GM04503 (cell line): ENCODE data around the gene SOD3.

Experiments
- DNase-seq: peaks from one replicate; pipeline ENCODE4 v3.0.0-alpha.2; 2012; ENCODE audit warnings: low read depth

The SOD3 gene

DNA sequence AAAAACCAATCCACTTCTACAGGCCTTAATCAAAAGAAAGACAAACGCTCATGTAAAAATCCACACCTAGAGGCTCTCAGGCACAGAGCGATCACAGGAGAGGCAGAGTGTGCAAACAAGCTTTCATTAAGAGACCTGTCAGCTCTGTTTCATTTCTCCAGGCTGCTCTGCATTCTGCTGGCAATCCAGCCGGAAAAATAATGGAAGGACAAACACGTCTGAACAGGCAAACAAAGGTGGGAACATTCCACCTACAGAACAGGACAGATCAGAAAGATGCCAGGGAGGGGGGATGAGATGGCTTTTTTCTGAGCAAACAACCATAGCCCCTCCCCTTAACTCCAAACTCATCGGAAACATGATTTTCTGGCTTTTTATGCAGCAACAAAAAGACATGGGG lies 9.7 kb downstream of the SOD3 start:
- DNase-seq: no peak

DNA sequence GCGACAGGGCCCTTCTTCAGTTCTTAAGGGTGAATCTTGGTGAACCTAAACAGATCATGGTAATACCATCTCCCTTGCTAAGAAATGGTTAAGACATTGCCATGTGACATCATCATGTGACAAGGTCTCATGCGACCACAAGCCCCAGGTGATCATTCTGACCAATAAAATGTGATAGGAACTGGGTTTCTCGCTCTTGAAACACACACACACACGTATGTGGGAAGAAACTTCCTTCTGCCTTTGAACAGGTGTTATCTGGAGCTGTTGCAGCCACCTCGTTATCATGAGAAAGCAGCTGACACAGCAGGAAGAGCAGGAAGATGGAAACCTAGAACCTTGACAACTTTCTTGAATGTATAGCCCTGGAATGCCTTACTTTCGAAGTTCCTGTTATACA lies 10.2 kb downstream of the SOD3 start:
- DNase-seq: no peak

DNA sequence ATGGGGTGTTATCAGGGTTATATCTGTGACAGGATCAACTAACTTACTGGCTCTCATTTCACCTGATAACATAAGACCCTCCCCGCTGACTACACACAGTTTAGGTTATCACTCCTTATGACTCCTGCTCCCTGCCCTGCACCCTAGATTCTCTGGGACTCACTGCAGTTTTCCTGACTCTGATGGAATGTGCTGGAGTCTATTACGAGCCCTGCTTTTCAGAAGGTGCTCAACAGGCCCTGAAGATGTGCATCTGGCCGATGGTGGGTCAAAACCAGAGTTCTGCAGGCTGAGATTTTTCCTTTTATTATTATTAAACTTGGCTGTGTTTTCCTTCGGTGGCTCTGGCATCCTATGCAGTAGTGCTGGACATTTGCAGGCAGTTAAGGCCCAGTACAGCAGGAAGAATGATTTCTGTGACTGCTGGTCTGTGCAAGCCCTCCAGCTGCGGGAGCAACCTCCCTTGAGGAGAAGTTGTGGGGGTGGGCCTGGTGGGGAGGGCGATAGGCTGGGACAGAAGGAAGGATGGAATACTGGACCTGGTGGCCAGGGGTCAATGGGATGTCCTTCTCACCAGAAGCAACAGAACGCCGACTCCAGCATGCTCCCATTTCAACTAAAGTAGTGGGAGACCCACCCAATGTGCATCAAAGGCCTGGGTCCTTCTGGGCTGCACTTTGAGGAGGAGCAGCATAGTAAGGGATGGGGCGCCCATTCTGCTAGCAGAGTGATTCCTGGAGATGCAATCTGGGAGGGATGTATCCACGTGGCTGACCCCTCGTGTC lies 11.0 kb downstream of the SOD3 start:
- DNase-seq: no peak

DNA sequence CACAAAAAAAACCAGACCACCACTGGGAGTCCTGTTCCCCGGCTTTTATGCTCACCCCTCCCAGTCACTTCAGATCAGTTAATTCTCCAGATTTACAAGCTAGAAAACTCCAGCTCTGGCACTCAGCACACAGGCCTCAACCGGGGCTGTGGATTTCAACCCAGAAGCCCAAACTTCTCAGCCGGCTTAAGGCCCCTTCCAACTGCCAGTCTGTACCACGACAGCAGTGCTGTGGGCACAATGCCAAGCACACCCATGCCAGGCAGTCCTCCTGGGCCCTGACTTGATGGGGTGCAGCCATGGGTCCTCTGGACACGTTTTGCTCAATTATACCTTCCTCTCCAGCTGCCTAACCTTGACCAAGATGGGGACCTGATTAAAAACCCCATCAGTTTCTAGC lies 12.2 kb downstream of the SOD3 start:
- no peak for DNase-seq

DNA sequence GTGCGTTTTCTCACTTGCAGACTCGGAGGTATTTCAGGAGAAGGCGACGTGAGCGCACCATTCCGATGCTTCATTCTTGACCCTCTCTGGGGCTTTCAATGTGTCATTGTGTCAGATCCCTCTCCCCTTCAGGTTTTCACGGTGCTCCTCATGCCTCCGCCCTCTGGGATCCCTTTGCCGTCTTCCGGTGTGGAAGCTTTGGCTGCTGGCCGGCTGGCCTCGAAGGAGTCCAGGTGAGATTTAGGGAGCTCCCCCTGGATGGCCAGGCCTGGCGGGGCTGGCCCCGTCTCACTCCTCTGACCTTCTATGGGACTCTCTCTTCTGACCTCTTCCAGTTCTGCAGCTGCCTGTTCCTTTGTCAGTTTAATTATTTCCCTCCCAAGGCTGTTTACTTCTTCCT lies 12.9 kb downstream of the SOD3 start:
- DNase-seq: no peak

DNA sequence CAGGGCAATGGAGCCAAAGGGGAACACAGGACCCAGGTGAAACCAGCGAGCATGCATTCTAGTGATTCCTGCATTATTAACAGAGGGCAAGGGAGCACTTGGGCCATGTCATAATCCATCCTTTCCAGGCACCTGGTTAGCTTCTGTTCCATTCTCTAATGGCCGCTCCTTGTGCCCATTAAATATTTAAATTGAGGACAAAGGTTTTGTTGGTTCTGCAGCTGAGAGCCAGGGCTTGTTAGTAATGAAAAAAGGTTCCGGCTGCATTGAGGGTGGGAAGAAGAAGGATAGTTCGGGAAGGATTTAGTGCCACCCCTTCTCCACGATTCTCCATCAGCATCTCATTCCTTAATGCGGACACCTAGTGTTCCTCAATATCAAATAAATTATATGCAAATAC lies 13.6 kb downstream of the SOD3 start:
- DNase-seq: no peak

DNA sequence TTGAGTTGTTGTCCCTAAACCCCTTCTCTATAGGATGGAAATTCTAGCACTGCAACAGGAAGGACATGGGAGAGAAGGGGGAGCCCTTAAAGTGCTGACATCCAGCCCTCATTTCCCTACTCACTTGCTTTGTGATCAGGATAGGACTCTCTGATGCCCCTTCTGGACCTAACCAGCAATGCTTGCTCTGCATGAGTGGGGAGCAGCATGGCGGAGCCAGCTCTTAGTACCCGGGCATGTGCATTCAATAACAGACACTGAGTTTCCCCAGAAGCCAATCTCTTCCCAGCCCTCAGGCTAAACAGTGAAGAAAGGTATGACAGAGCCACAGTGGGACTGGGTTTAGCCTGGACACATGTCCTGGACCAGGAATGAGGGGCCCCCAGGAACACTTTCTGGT lies 14.0 kb downstream of the SOD3 start:
- no peak for DNase-seq

DNA sequence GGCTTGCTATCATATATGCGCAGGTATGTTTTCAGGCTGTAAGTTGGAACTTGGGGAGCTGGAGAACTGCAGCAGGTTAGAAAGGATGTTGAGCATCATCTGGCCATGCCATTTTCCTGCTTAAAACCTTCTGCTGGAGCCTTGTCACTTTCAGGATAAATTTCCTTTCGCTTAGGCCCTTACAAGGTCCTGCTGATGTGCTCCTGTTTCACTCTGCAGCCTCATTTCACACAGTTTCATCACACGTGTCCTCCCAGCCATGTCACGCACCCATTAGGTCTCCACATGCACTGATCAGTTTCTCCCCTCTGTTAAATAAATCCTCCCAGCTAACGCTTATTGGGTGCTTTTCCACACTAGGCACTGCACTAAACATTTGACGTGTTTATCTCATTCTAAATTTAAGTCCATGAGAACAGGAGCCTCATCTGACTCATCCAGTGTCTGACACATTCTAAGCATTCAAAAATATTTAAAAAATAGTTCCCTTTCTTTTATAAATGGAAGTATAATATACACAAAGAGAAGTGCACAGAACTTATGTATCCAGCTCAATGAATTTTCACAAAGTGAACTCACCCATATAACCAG lies 14.5 kb downstream of the SOD3 start:
- no peak for DNase-seq

DNA sequence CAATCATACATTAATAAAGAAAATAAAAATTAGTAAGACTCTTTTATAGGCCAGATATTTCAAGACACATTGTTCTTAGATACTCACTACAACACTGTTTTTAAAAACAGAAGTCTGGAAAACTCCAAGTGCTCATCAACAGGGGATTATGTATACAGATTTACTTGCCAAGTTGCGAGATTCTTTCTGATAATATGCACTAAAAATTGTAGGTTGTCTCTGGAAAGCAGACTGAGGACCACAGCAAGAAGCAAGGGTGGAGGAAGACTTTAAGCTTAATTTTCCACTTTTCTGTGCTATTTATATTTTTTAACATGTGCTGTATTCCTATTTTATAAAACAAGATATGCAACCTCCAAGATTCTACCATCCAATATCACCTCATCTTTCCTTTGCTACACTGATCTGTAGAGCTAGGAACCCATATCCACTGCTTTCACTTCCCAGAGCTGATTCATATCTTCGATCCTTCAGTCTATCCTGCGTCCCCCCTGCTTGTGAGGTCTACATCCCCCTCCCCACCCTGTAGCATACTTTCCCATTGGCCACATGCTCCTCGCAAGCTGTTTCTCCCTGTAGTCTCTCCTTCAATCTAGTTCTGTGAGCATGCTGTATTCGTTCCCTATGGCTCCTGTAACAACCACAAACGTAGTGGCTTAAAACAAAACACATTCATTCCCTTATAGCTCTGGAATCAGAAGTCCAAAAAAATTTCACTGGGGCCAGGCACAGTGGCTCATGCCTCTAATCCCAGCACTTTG lies 15.7 kb downstream of the SOD3 start:
- DNase-seq: no peak

DNA sequence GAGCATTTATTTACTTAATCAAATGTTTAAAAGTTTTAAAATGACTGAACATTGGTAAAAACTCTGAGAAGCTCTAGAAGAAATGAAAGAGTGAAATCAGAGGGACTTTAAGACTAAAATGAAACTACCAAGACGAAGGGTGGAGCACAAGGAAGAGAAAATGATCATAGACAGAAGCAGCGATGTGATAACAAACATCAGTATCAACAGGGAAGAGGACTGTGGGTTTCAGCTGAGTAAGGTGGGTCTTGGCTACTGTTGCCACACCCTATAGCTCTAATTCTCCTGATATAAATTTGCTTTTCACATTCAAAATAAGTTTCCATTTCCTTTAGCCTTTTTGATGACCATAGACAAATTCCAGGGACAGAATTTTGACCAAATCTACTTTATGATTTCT lies 18.4 kb downstream of the SOD3 start:
- DNase-seq: no peak

DNA sequence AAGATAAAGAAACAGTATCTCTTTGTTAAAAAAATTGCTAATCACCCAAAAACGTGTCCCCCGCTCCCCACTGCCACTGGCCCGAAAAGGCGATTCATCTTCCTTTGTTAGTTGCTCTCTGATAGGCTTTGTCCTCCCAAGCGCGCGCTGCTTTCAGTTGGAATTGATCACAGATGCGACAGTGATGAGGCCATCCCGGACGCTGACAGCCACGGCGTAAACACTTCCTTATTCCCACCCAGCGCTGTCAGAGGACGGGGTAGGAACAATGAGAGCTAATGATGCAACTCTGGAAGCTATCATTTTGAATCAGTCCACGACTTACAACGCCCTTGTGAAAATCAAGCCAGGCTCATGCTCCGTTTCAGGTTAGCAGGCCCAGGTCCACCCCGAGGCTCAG lies 21.4 kb downstream of the SOD3 start:
- DNase-seq: no peak

DNA sequence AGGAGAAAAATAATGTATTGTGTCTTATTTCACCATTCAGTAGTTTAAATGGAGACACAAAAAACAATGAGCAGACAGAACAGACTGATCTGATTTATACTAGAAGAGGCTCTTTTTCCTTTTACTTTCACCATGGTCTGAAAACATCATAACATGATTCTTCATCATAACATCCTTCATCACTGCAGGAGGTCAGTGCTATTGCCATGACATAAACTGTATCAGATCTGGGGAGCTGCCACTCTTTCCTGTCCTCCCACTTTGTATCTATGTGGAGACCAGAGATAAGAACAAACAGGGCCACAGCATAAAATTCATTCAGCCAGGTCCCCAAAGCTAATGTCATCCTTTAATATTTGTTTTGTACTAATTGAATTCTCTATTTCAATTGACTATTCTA lies 25.2 kb downstream of the SOD3 start:
- DNase-seq: no peak

DNA sequence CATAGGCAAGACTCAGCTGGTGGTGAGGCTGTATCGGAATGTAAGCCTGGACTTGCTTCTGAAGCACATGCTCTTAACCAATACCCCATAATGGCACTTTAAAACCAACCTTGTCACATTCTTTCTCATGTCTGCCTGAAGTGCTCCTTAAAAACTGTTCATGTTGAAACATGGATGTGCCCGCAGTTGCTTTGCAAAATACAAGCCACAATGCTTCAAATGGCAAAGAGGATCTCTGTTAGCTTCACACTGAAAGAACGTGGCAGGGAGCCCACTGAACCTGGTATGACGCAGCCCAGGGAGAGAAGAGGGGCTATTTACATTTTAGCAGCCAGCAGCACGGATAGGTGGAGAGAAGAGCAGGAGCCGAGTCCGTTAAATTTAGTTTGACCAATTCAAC lies 29.3 kb downstream of the SOD3 start:
- DNase-seq: no peak

DNA sequence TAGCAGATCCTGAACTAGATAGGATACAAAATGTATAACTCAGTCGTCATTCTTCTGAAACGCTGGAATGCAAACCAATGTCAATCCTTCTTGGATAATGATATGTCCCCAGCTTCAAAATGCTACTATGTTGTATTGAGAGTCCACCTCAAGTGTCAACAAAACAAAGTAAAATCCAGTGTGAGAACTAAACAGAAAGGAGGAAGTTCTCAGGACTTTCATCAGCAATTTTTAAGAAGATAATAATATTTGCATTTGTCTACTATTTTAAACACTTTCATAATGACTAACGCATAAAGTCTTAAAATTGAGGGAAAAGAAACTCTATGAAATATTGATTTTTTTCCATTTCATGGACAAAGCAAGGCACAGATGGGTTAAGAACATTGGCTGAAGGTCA lies 36.3 kb downstream of the SOD3 start:
- no peak for DNase-seq

DNA sequence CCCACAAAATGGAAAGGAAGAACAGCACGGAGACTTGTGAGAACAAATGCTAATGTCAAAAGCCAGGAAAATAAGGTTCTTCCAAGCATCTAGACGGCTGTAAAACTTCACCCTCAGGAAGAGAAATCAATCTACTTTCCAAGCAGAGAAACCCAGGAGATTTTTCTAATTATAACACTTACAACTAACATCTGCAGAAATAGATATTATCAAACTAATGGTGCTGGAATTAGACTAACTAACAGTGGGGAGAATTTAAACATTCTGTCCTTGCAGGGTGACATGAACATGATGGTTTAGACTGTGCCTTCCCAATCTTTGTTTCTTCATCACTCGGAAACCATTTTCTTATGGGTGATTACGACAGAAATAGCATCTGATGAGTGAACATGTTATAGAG lies 40.3 kb downstream of the SOD3 start:
- no peak for DNase-seq

DNA sequence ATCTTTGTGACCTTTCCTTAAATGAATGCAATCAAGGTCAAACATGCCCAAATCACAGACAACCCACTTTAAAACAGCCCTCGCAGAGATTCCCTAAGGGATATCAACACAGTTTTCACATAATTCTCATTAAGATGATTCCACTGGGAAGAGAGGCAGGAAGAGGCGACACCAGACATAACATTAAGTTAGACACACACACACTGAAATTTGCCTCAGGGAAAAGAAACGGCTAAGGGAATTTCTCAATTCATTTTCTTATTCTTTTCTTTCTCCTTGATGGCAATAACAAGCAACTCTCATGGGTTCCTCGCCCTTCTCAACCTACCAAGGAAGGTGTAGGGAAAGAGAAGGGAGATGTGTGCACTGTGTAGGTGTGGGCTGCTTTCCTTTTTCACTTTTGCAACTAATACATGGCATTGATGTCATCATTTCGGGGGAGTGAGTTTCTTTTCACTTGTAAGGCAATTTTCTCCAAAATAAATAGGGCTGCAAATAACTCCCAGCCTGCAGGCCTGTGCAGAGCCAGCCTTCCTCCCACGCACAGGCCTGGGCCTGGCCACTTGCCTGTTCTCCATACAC lies 41.4 kb downstream of the SOD3 start:
- DNase-seq: no peak

DNA sequence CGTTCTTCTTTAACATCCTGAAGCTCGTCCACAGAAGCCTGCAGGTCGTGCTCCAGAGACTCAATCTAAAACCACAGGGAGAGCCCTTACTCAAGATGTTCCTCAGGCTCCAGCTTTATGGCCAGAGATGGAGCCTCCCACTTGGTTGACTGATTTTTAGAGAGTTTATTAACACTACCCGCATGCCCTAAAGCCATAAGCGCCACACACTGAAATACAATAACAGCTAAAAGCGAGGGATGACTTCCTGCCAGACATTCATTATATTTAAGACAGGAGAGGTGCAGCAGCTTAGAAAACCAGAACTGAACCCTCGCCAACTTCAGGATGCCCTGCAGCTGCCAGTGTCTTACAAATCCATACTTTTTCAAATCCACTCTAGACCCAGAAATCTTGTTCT lies 42.0 kb downstream of the SOD3 start:
- DNase-seq: no peak

DNA sequence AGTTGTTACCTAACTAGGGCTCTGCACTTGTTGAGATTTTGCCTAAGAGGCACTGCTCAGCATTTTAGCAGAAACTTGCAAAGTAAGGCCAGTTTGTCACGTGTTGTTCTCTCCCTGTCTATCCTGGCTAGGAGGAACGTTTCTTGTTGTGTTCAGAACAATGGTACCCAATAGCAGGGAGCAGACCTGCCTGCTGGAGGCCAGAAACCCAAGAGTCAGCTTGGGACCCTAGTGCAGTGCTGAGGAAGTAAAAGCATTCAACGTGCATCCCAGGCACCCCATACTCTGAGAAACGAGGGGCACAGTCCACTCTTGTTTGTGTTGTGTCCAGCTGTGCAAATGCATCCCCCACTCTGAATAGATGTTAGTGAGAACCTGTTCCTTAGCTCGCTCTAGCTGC lies 42.4 kb downstream of the SOD3 start:
- DNase-seq: no peak

DNA sequence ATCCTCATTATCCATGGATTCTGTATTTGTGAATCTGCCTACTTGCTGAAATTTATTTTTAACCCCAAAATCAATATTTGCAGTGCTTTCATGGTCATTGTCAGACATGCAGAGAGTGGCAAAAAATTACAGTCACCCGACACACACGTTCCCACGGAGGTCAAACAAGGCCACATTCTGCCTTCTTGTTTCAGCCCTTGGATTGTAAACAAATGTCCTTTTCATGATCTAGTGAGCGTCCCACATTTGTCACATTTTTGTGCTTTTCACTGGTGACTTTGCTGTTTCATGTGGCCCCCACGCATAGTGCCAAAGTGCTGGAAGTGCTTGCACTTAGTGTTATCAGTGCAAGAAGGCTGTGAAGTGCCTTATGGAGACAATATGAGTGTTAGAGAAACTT lies 45.0 kb downstream of the SOD3 start:
- no peak for DNase-seq

DNA sequence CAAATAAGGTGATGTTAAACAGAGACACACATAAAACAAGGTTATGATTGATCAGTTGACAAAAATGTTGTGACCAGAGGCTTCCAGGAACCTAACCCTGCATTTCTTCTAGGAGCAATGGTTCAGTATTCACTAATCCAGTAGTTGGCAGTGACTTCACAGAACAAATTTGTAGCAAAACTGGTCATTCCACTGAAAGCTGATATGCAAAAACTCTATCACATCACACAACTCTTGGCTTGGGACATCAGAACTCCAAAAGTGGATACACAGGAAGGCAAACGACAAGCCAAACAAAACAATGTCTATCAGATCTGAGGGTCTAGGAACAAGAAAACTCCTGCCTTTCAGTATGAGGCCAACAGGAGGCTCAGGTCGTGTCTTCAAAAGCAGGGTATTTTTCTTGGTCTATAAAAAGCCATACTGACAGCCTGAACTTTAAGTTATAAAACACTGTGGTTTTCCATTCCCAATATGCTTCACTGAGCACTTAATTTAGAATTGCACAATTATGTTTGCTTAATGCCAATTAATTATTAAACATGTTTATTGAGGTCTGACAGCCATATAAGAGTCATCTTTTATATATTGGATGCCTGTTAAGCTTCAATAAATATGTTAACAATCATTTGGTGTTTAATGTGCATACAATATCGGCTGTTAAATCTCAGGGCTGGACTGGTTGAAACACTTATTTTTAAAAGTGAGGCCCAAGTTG lies 45.6 kb downstream of the SOD3 start:
- no peak for DNase-seq

DNA sequence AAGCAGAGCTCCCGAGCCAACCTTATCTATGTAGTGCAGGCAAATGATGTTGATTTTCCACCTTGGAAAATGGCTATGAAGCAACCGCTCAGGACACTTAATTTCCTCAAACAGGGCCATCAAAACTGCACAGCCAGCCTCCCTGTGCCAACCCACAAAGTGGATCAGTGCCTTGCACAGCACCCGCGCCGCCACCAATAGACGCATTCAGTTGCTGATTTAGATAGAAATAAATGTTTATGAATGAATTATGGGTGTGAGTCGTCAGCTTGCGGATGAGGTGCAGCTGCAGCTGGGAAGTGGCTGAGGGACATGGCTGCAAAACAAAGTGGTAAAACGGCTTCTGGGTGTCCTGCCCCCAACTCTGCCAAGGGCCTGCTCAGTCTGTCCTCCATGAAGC lies 47.0 kb downstream of the SOD3 start:
- no peak for DNase-seq

DNA sequence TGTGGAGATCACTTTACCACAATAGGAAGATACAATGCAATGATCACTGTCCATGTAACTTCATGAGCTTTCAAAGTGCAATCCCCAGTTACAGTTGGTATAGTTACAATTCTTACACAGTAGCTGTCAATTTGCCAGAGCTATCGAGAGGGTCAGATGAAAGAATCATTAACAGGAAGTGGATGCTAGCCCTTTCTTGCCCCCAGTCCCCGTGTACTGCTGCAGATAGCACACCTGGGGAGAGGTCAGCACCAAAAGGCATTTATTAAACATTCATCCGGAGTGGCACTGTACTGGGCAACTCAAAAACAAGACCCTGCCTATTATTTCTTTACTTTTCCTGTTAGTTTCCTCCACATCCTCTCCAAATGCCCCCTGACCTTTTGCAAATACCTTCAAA lies 47.7 kb downstream of the SOD3 start:
- no peak for DNase-seq
